Esophagus squamous epithelium (tissue), 5 donors: ENCODE results near the gene CIAO3. TPM values are rescaled to one million over a fixed set of nuclear protein-coding genes. Genes with fewer than 3 reads are reported as not detected.

Experiments
- DNase-seq: peaks from one replicate; lab custom pipeline; 2025; lab: John Stamatoyannopoulos, UW
- H3K27ac ChIP-seq, 4 donors: fragments of 200-600 bp; sonication (generic); one replicate each; pipeline ENCODE4 v1.5.1; 2016 to 2019; ENCODE audit warnings: mild to moderate bottlenecking in 1 of 4
- H3K27me3 ChIP-seq, 4 donors: fragments of 200-600 bp; sonication (generic); 1 replicate in 3 of 4; 2 replicates in 1 of 4; pipeline versions ENCODE4 v1.5.1 to v1.6.0; 2017 to 2021; ENCODE audit warnings: antibody characterized with exemption in 1 of 4
- H3K36me3 ChIP-seq, 3 donors: fragments of 200-600 bp; sonication (generic); one replicate each; pipeline ENCODE4 v1.5.1; 2016 to 2019
- H3K4me1 ChIP-seq, 3 donors: fragments of 200-600 bp; sonication (generic); one replicate each; pipeline ENCODE4 v1.5.1; 2017 to 2019
- H3K4me3 ChIP-seq, 4 donors: fragments of 200-600 bp; sonication (generic); 1 replicate in 3 of 4; 2 replicates in 1 of 4; pipeline ENCODE4 v1.5.1; 2016 to 2019; ENCODE audit warnings: mild to moderate bottlenecking in 2 of 4, moderate library complexity in 1 of 4
- H3K9me3 ChIP-seq, 3 donors: fragments of 200-600 bp; sonication (generic); one replicate each; pipeline ENCODE4 v1.5.1; 2016 to 2019
- CTCF ChIP-seq, 6 experiments: fragments of 450-650 bp in 4 of 6; fragments of 200-600 bp in 2 of 6; sonication (generic) in 2 of 6; IDR thresholded peaks; one replicate each; pipeline ENCODE4 v1.5.1; 2016 to 2019; ENCODE audit warnings: antibody characterized with exemption in 6 of 6, mild to moderate bottlenecking in 4 of 6, moderate library complexity in 4 of 6
- POLR2A ChIP-seq, 4 donors: fragments of 450-650 bp; IDR thresholded peaks; one replicate each; pipeline ENCODE4 v1.6.1; 2017; ENCODE audit warnings: antibody characterized with exemption in 4 of 4, mild to moderate bottlenecking in 4 of 4, moderate library complexity in 3 of 4
- WGBS, 2 donors: methylation state at CpG; one replicate each; pipeline ENCODE4 v1.1.5; 2018; 5-methylcytosine and 5-hydroxymethylcytosine counted together
- intact Hi-C: fragments of 100-400 bp; cut with DNase I; formaldehyde crosslinking; loops from one replicate; pipeline ENCODE4 v1.15.0; 2022
- total RNA-seq, 4 donors: library from RNA; depleted of rRNA; stranded (reverse); fragments of >200 nt; gene quantifications; one replicate each; pipeline ENCODE4 v1.1.0, GENCODE V29; 2016
- donor health status: DM: yes; HTN: yes; CAD: no.

Gene CIAO3
- total RNA-seq, 4 donors from 2014 or later: 29.7 to 34.5 (median 33.2) TPM

GRCh38 chr16:698911-699671 lies 41.7 kb downstream of the CIAO3 start:
- no peak overlapping the region for H3K4me3 ChIP-seq
- no peak overlapping the region for H3K27ac ChIP-seq
- TF ChIP-seq CTCF (IDR thresholded peaks at IDR 0.05): no peak
- TF ChIP-seq POLR2A (IDR thresholded peaks at IDR 0.05): no peak
- peaks cover 20 to 43% (median 34%) of the 10 kb centered on the region in 3 donors for H3K4me1 ChIP-seq
- H3K9me3 ChIP-seq: no peaks in the 10 kb centered on the region
- intact Hi-C loops: no loop called here
- DNase-seq: no peak
- 60 to 70% methylated on average over 9 to 10 of the region's 19 CpGs for WGBS, 2 donors
- H3K36me3 ChIP-seq: no peaks in the 10 kb centered on the region
- H3K27me3 ChIP-seq: peaks cover 14 to 100% (median 41%) of the 10 kb centered on the region in 4 donors

GRCh38 chr16:695355-696089 lies 45.3 kb downstream of the CIAO3 start:
- H3K27ac ChIP-seq: peak overlapping the region; percentile 79 to 90 (median 82)

GRCh38 chr16:694863-695354 lies 45.9 kb downstream of the CIAO3 start:
- peaks cover 0 to 84% (median 18%) of the 10 kb centered on the region in 4 donors for H3K27me3 ChIP-seq

More at GRCh38 chr16:695355-696089, 45.3 kb downstream of the CIAO3 start:
- Histone ChIP-seq H3K9me3 (no peaks in the 10 kb centered on the region), H3K4me3 (peak overlapping the region; percentile 37 to 66 (median 56)), H3K4me1 (peaks cover 22 to 70% (median 40%) of the 10 kb centered on the region in 3 donors), H3K27me3 (peaks cover 0 to 90% (median 24%) of the 10 kb centered on the region in 4 donors), H3K36me3 (no peaks in the 10 kb centered on the region)
- no peak for DNase-seq
- TF ChIP-seq POLR2A (IDR thresholded peaks at IDR 0.05) (peak in 1 of 4 donors; percentile 32), CTCF (IDR thresholded peaks at IDR 0.05) (no peak)
- WGBS, 2 donors: 0 to 5% methylated on average over 1 to 6 of the region's 71 CpGs
- intact Hi-C loops: no loop called here

GRCh38 chr16:694187-694862 lies 46.5 kb downstream of the CIAO3 start:
- DNase-seq: no peak
- peak overlapping the region; percentile 37 to 66 (median 56) for H3K4me3 ChIP-seq
- intact Hi-C loops: no loop called here
- no peak for TF ChIP-seq POLR2A (IDR thresholded peaks at IDR 0.05)
- TF ChIP-seq CTCF (IDR thresholded peaks at IDR 0.05): no peak
- H3K9me3 ChIP-seq: no peaks in the 10 kb centered on the region
- WGBS, 2 donors: 0% methylated on average over 5 of the region's 64 CpGs; no CpG with 5 or more reads in 1 of the 2 donors
- no peaks in the 10 kb centered on the region for H3K36me3 ChIP-seq
- H3K27me3 ChIP-seq: peaks cover 0 to 78% (median 18%) of the 10 kb centered on the region in 4 donors
- H3K27ac ChIP-seq: peak overlapping the region; percentile 81 to 90 (median 86)
- peaks cover 31 to 71% (median 47%) of the 10 kb centered on the region in 3 donors for H3K4me1 ChIP-seq

More at GRCh38 chr16:694863-695354, 45.9 kb downstream of the CIAO3 start:
- WGBS, 2 donors: 0% methylated on average over 2 of the region's 37 CpGs; no CpG with 5 or more reads in 1 of the 2 donors
- H3K27ac ChIP-seq: peak overlapping the region; percentile 81 to 90 (median 86)
- H3K4me3 ChIP-seq: peak overlapping the region; percentile 37 to 66 (median 56)
- intact Hi-C loops: no loop called here
- no peaks in the 10 kb centered on the region for H3K9me3 ChIP-seq
- H3K4me1 ChIP-seq: peaks cover 25 to 70% (median 42%) of the 10 kb centered on the region in 3 donors
- no peak for TF ChIP-seq CTCF (IDR thresholded peaks at IDR 0.05)
- TF ChIP-seq POLR2A (IDR thresholded peaks at IDR 0.05): peak in 1 of 4 donors; percentile 4
- H3K36me3 ChIP-seq: no peaks in the 10 kb centered on the region
- DNase-seq: no peak
